ENCODE measurements around the gene C12orf43.
A peak's percentile ranks its signal among the peaks of the same experiment; 100 is the strongest.

GRCh38 chr12:121038861-121039668 lies 22.8 kb upstream of the C12orf43 start, which contains the start of gene OASL:
- peak; percentile 93 to 95 for TF ChIP-seq RXRA (IDR thresholded peaks at IDR 0.05)
- TF ChIP-seq CTCF (IDR thresholded peaks at IDR 0.05; ENCODE audit: low read depth, low read length, missing input control) = no peak
- peak; percentile 34 for TF ChIP-seq MAX (IDR thresholded peaks at IDR 0.05)
- peak; percentile 66 to 78 for TF ChIP-seq HNF4A (conservative IDR thresholded peaks at IDR 0.05)
- peak; percentile 42 for TF ChIP-seq TAF1 (conservative IDR thresholded peaks at IDR 0.05)
- peak; percentile 30 to 35 for TF ChIP-seq RAD21 (IDR thresholded peaks at IDR 0.05)
- peak; percentile 92 for TF ChIP-seq SP1 (IDR thresholded peaks at IDR 0.05)
